B cell (primary cell): ENCODE results near the gene GNB5. TPM values are rescaled to one million over a fixed set of nuclear protein-coding genes. Genes with fewer than 3 reads are reported as not detected.

ENCODE experiments used
- ATAC-seq: fragments of 200-7000 bp; cut with Tn5 transposase; one replicate; pipeline ENCODE4 v1.10.0; 2021; ENCODE audit warnings: low read depth, mild to moderate bottlenecking, moderate number of reproducible peaks, moderate library complexity
- CTCF ChIA-PET: fragments of 350-600 bp; sonication (Branson Sonifier 250); formaldehyde crosslinking; loops from one replicate; lab custom pipeline; 2021; ENCODE audit warnings: antibody characterized with exemption, inconsistent platforms; lab: Charles Lee
- POLR2A ChIA-PET: fragments of 350-600 bp; sonication (Branson Sonifier 250); formaldehyde crosslinking; loops from one replicate; lab custom pipeline; 2021; ENCODE audit warnings: antibody characterized with exemption; lab: Charles Lee
- DNase-seq: peaks from one replicate; pipeline ENCODE4 v3.0.0; 2013
- H2AFZ ChIP-seq: 2 replicates; pipeline ENCODE4 v1.6.1; 2012; ENCODE audit warnings: mild to moderate bottlenecking, low read depth, low read length; ENCODE audit not compliant: insufficient read depth, poor library complexity, severe bottlenecking
- H3K27ac ChIP-seq, 2 donors: 1 replicate in 1 of 2; 2 replicates in 1 of 2; pipeline ENCODE4 v1.5.1; 2012 to 2013; ENCODE audit warnings: low read length in 2 of 2, mild to moderate bottlenecking in 2 of 2, moderate library complexity in 1 of 2
- H3K27me3 ChIP-seq, 4 experiments: fragments of 200-600 bp in 1 of 4; sonication (generic) in 1 of 4; replicated peaks in 1 of 4; 1 replicate in 2 of 4; 2 replicates in 2 of 4; pipeline versions ENCODE4 v1.6.1 to v1.7.0; 2013 to 2016; ENCODE audit warnings: low read length in 3 of 4, mild to moderate bottlenecking in 2 of 4, mixed read lengths in 1 of 4, moderate library complexity in 1 of 4; ENCODE audit not compliant: insufficient read depth in 4 of 4, control insufficient read depth in 3 of 4; ENCODE audit errors: control extremely low read depth in 1 of 4
- H3K36me3 ChIP-seq, 2 experiments: replicated peaks in 1 of 2; 1 replicate in 1 of 2; 2 replicates in 1 of 2; pipeline versions ENCODE4 v1.6.1 to v1.7.1; 2013; ENCODE audit warnings: low read length in 1 of 2; ENCODE audit not compliant: insufficient read depth in 2 of 2, control insufficient read depth in 1 of 2; ENCODE audit errors: control extremely low read depth in 1 of 2, extremely low read depth in 1 of 2
- H3K4me1 ChIP-seq, 2 donors: fragments of 200-600 bp in 1 of 2; sonication (generic) in 1 of 2; 1 replicate in 1 of 2; 2 replicates in 1 of 2; pipeline versions ENCODE4 v1.5.1 to v1.6.1; 2013 to 2017; ENCODE audit warnings: low read length in 2 of 2; ENCODE audit not compliant: control insufficient read depth in 2 of 2, insufficient read depth in 2 of 2
- H3K4me2 ChIP-seq: replicated peaks from 2 replicates; pipeline ENCODE3; 2012; ENCODE audit warnings: mild to moderate bottlenecking, low read depth, low read length; ENCODE audit not compliant: poor library complexity, severe bottlenecking
- H3K4me3 ChIP-seq, 5 experiments: fragments of 200-600 bp in 1 of 5; sonication (generic) in 1 of 5; 1 replicate in 3 of 5; 2 replicates in 2 of 5; pipeline versions ENCODE4 v1.5.1 to v1.7.0; 2011 to 2016; ENCODE audit warnings: low read length in 4 of 5, mild to moderate bottlenecking in 4 of 5, low read depth in 2 of 5, control low read depth in 1 of 5, moderate library complexity in 1 of 5; ENCODE audit not compliant: insufficient read depth in 1 of 5; ENCODE audit errors: control extremely low read depth in 1 of 5, extremely low read depth in 1 of 5
- H3K79me2 ChIP-seq: fragments of 200-600 bp; sonication (generic); one replicate; pipeline ENCODE4 v1.6.0; 2016; ENCODE audit warnings: low read length; ENCODE audit not compliant: control insufficient read depth, insufficient read depth
- H3K9ac ChIP-seq: fragments of 200-600 bp; sonication (generic); 2 replicates; pipeline ENCODE4 v1.6.1; 2017; ENCODE audit warnings: mild to moderate bottlenecking, low read length, moderate library complexity
- H3K9me3 ChIP-seq, 3 donors: one replicate each; pipeline versions ENCODE4 v1.6.1 to v1.7.1; 2013; ENCODE audit warnings: low read length in 2 of 3; ENCODE audit not compliant: control insufficient read depth in 2 of 3, insufficient read depth in 1 of 3; ENCODE audit errors: control extremely low read depth in 1 of 3
- H4K20me1 ChIP-seq: 2 replicates; pipeline ENCODE4 v1.6.0; 2012; ENCODE audit warnings: mild to moderate bottlenecking, low read length; ENCODE audit not compliant: insufficient read depth, control insufficient read depth, poor library complexity, severe bottlenecking
- H3K27ac Mint-ChIP-seq: one replicate; pipeline ENCODE4 v1.8.0; 2021; ENCODE audit warnings: mixed read lengths
- H3K27me3 Mint-ChIP-seq: one replicate; pipeline ENCODE4 v1.8.0; 2021; ENCODE audit warnings: mixed read lengths
- H3K4me1 Mint-ChIP-seq: one replicate; pipeline ENCODE4 v1.8.0; 2021; ENCODE audit warnings: mixed read lengths
- H3K4me3 Mint-ChIP-seq: one replicate; pipeline ENCODE4 v1.8.0; 2021; ENCODE audit warnings: mixed read lengths
- H3K9me3 Mint-ChIP-seq: one replicate; pipeline ENCODE4 v1.8.0; 2022; ENCODE audit warnings: mixed read lengths; ENCODE audit not compliant: insufficient read depth
- EZH2 ChIP-seq: IDR thresholded peaks from 2 replicates; pipeline ENCODE4 v1.6.1; 2012; ENCODE audit warnings: borderline replicate concordance, low read depth, mild to moderate bottlenecking, moderate library complexity, low read length; ENCODE audit not compliant: insufficient read depth, poor library complexity, severe bottlenecking
- WGBS: methylation state at CpG from one replicate; pipeline ENCODE4 v1.1.5; 2013; ENCODE audit warnings: missing lambda C conversion rate; ENCODE audit not compliant: insufficient coverage; 5-methylcytosine and 5-hydroxymethylcytosine counted together
- intact Hi-C: fragments of 100-400 bp; cut with micrococcal nuclease; formaldehyde crosslinking; loops from one replicate; pipeline ENCODE4 v1.10.0; 2022
- polyA plus RNA-seq: library from polyadenylated mRNA; depleted of rRNA; stranded (reverse); fragments of >200 nt; gene quantifications from 2 replicates; pipeline ENCODE4 v1.2.3, GENCODE V29; 2012
- total RNA-seq, 2 donors: library from RNA; stranded (reverse); fragments of 120-200 nt in 1 of 2; gene quantifications; 1 replicate in 1 of 2; 2 replicates in 1 of 2; pipeline versions ENCODE4 v1.2.3 to v1.2.4, GENCODE V29; 2013 to 2022
- TF ChIP-seq, protein P1 (sequence below): fragments of 200-600 bp; IDR thresholded peaks from one replicate; pipeline ENCODE4 v1.8.0; 2022; ENCODE audit warnings: antibody characterized with exemption, mild to moderate bottlenecking

Gene GNB5
- total and polyA plus RNA-seq, 2 donors (not counting 1 experiment from before 2014, with no cell fraction given), result 58.5 to 142 TPM

DNA sequence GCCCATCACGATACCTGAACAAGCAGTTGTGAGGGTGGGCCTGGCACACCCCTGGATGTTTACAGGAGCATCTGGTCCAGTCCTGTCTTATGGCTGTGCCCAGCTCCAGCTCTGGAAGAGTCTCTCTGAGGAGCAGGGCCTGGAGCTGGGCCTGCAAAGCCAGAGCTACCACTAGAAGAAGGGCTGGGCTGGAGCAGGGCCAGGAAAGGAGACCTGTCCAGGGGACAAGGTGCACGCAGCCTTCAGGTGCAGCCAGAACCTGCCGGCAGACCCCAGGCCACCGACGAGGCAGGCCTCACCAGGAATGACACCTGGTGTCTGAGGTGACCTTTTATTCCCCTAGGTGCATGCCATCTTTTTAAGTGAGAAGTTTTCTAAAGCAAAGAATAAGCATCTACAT is 70.2 kb downstream of the GNB5 start:
- WGBS, result 95% methylated on average over 5 of the region's 5 CpGs
- no peak overlapping the region for H3K27ac Mint-ChIP-seq
- H3K4me3 Mint-ChIP-seq, result no peak overlapping the region
- H3K9ac ChIP-seq, result no peak overlapping the region
- CTCF ChIA-PET, result interaction anchor here (1.5 kb wide), 1 partner anchor 18 kb away, joined by 3 read pairs; no protein-coding TSS in a partner anchor
- H3K9me3 Mint-ChIP-seq, result no peaks in the 10 kb centered on the region
- no peaks in the 10 kb centered on the region for H3K79me2 ChIP-seq
- no peak for ATAC-seq
- H3K4me3 ChIP-seq, result no peak overlapping the region
- intact Hi-C loops, result no loop called here
- H3K4me1 Mint-ChIP-seq, result no peaks in the 10 kb centered on the region
- H3K27me3 Mint-ChIP-seq, result no peaks in the 10 kb centered on the region
- H3K9me3 ChIP-seq, result no peaks in the 10 kb centered on the region
- POLR2A ChIA-PET, result no interaction called here
- no peak overlapping the region for H3K27ac ChIP-seq
- no peak overlapping the region for H2AFZ ChIP-seq
- H3K4me2 ChIP-seq, result no peak overlapping the region
- peaks cover 8 to 34% of the 10 kb centered on the region in 2 experiments for H3K36me3 ChIP-seq
- DNase-seq, result no peak
- H3K27me3 ChIP-seq, result no peaks in the 10 kb centered on the region
- H3K4me1 ChIP-seq, result no peaks in the 10 kb centered on the region
- H4K20me1 ChIP-seq, result no peaks in the 10 kb centered on the region
- TF ChIP-seq, protein P1, sequence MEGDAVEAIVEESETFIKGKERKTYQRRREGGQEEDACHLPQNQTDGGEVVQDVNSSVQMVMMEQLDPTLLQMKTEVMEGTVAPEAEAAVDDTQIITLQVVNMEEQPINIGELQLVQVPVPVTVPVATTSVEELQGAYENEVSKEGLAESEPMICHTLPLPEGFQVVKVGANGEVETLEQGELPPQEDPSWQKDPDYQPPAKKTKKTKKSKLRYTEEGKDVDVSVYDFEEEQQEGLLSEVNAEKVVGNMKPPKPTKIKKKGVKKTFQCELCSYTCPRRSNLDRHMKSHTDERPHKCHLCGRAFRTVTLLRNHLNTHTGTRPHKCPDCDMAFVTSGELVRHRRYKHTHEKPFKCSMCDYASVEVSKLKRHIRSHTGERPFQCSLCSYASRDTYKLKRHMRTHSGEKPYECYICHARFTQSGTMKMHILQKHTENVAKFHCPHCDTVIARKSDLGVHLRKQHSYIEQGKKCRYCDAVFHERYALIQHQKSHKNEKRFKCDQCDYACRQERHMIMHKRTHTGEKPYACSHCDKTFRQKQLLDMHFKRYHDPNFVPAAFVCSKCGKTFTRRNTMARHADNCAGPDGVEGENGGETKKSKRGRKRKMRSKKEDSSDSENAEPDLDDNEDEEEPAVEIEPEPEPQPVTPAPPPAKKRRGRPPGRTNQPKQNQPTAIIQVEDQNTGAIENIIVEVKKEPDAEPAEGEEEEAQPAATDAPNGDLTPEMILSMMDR, result no peak
- no peak for TF ChIP-seq EZH2

DNA sequence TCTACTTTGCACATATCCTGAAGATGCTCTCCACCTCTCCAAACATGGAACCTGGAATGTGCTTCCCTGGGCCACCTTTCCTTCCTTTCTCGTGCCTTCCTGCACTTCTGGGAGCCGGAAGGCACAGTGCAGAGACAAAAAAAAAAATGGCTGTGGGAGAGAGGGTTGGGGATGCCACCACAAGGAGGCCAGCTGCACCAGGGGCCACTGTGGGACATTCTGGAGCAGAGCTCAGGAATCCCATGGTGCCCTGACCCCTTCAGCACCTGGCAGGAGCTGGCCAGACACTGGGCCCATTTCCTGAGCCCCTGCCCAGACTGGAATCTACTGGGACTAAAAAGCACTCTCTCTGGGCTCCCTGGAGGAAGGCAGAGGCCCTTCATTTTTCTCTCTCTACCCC is 70.7 kb downstream of the GNB5 start:
- Histone ChIP-seq H3K79me2 (no peaks in the 10 kb centered on the region), H3K27ac (no peak overlapping the region), H3K27me3 (no peaks in the 10 kb centered on the region), H4K20me1 (no peaks in the 10 kb centered on the region), H3K9ac (no peak overlapping the region), H2AFZ (no peak overlapping the region), H3K4me3 (no peak overlapping the region), H3K4me1 (no peaks in the 10 kb centered on the region), H3K36me3 (peaks cover 6 to 29% of the 10 kb centered on the region in 2 experiments), H3K9me3 (no peaks in the 10 kb centered on the region), H3K4me2 (no peak overlapping the region)
- Mint-ChIP-seq H3K27me3 (no peaks in the 10 kb centered on the region), H3K4me1 (no peaks in the 10 kb centered on the region), H3K27ac (peak overlapping the region; percentile 32), H3K4me3 (no peak overlapping the region), H3K9me3 (no peaks in the 10 kb centered on the region)
- DNase-seq, result no peak
- WGBS, result 93% methylated on average over 2 of the region's 2 CpGs
- ChIA-PET CTCF (interaction anchor here (1.5 kb wide), 1 partner anchor 19 kb away, joined by 3 read pairs; no protein-coding TSS in a partner anchor), POLR2A (no interaction called here)
- intact Hi-C loops, result no loop called here
- TF ChIP-seq, protein P1, result no peak
- no peak for TF ChIP-seq EZH2
- ATAC-seq, result no peak
